OCI-LY7 (cell line): ENCODE data around the gene FREM3.

Experiments used
- EZH2phosphoT487 ChIP-seq: fragments of 200-600 bp; sonication (generic); IDR thresholded peaks from 2 replicates; pipeline ENCODE4 v1.6.1; 2018; ENCODE audit warnings: low read depth, borderline replicate concordance, mild to moderate bottlenecking, mixed run types, antibody characterized with exemption, low read length, moderate library complexity, mixed read lengths
- TF ChIP-seq, protein P1 (sequence below): fragments of 200-600 bp; sonication (generic); conservative IDR thresholded peaks from 2 replicates; pipeline ENCODE4 v1.5.1; 2014; ENCODE audit warnings: mild to moderate bottlenecking, antibody characterized with exemption, low read length, moderate library complexity, mixed read lengths

- TF ChIP-seq, protein P1, sequence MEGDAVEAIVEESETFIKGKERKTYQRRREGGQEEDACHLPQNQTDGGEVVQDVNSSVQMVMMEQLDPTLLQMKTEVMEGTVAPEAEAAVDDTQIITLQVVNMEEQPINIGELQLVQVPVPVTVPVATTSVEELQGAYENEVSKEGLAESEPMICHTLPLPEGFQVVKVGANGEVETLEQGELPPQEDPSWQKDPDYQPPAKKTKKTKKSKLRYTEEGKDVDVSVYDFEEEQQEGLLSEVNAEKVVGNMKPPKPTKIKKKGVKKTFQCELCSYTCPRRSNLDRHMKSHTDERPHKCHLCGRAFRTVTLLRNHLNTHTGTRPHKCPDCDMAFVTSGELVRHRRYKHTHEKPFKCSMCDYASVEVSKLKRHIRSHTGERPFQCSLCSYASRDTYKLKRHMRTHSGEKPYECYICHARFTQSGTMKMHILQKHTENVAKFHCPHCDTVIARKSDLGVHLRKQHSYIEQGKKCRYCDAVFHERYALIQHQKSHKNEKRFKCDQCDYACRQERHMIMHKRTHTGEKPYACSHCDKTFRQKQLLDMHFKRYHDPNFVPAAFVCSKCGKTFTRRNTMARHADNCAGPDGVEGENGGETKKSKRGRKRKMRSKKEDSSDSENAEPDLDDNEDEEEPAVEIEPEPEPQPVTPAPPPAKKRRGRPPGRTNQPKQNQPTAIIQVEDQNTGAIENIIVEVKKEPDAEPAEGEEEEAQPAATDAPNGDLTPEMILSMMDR, result no peak
- no peak for TF ChIP-seq EZH2phosphoT487
Observed at GRCh38 chr4:143693856-143694255, 6.6 kb downstream of the FREM3 start.
